Measurements from ENCODE around the gene TBC1D7. TPM values are rescaled to one million over a fixed set of nuclear protein-coding genes. Genes with fewer than 3 reads are reported as not detected.

The TBC1D7 gene
- total and polyA plus RNA-seq, 7 donors, result 7.2 to 33.6 (median 13.8) TPM

GRCh38 chr6:13262302-13263230, 65.8 kb downstream of the TBC1D7 start:
- H3K9me3 ChIP-seq, result no peaks in the 10 kb centered on the region
- H3K4me3 ChIP-seq, result no peak overlapping the region
- intact Hi-C loops (cut with DNase I), result no loop called here
- TF ChIP-seq CTCF (IDR thresholded peaks at IDR 0.05) (no peak), POLR2A (IDR thresholded peaks at IDR 0.05) (no peak), POLR2AphosphoS5 (IDR thresholded peaks at IDR 0.05) (no peak), EP300 (IDR thresholded peaks at IDR 0.05) (no peak)
- DNase-seq, result no peak
- no peak overlapping the region for H3K27ac ChIP-seq
- no peaks in the 10 kb centered on the region for H3K4me1 ChIP-seq
- H3K27me3 ChIP-seq, result no peaks in the 10 kb centered on the region
- H3K36me3 ChIP-seq, result no peaks in the 10 kb centered on the region
- WGBS, 2 donors, result 25 to 33% methylated on average over 1 of the region's 1 CpG

GRCh38 chr6:13261464-13261994, 66.8 kb downstream of the TBC1D7 start:
- intact Hi-C loops (cut with DNase I), result no loop called here
- Histone ChIP-seq H3K27me3 (no peaks in the 10 kb centered on the region), H3K4me1 (no peaks in the 10 kb centered on the region), H3K4me3 (no peak overlapping the region), H3K36me3 (no peaks in the 10 kb centered on the region), H3K27ac (no peak overlapping the region), H3K9me3 (no peaks in the 10 kb centered on the region)
- DNase-seq, result no peak
- WGBS, 2 donors, result 27 to 40% methylated on average over 1 of the region's 1 CpG
- TF ChIP-seq POLR2A (IDR thresholded peaks at IDR 0.05) (no peak), POLR2AphosphoS5 (IDR thresholded peaks at IDR 0.05) (no peak), EP300 (IDR thresholded peaks at IDR 0.05) (no peak), CTCF (IDR thresholded peaks at IDR 0.05) (no peak)

- H3K27ac ChIP-seq, result no peak overlapping the region
- TF ChIP-seq POLR2A (IDR thresholded peaks at IDR 0.05) (no peak), CTCF (IDR thresholded peaks at IDR 0.05) (no peak), EP300 (IDR thresholded peaks at IDR 0.05) (no peak), POLR2AphosphoS5 (IDR thresholded peaks at IDR 0.05) (no peak)
- H3K9me3 ChIP-seq, result no peaks in the 10 kb centered on the region
- H3K27me3 ChIP-seq, result no peaks in the 10 kb centered on the region
- no peaks in the 10 kb centered on the region for H3K4me1 ChIP-seq
- WGBS, 2 donors, result 74 to 81% methylated on average over 5 of the region's 5 CpGs
- no peak for DNase-seq
- H3K36me3 ChIP-seq, result no peaks in the 10 kb centered on the region
- no peak overlapping the region for H3K4me3 ChIP-seq
- intact Hi-C loops (cut with DNase I), result no loop called here
These were observed 67.5 kb downstream of the TBC1D7 start for GRCh38 chr6:13260831-13261230.

GRCh38 chr6:13260101-13260598, 68.2 kb downstream of the TBC1D7 start:
- Histone ChIP-seq H3K27ac (no peak overlapping the region), H3K4me1 (no peaks in the 10 kb centered on the region), H3K4me3 (no peak overlapping the region), H3K36me3 (no peaks in the 10 kb centered on the region), H3K27me3 (no peaks in the 10 kb centered on the region), H3K9me3 (no peaks in the 10 kb centered on the region)
- DNase-seq, result no peak
- 75 to 91% methylated on average over 7 of the region's 7 CpGs for WGBS, 2 donors
- TF ChIP-seq CTCF (IDR thresholded peaks at IDR 0.05) (no peak), EP300 (IDR thresholded peaks at IDR 0.05) (no peak), POLR2AphosphoS5 (IDR thresholded peaks at IDR 0.05) (no peak), POLR2A (IDR thresholded peaks at IDR 0.05) (no peak)
- intact Hi-C loops (cut with DNase I), result no loop called here
